HG03378 (cell line): ENCODE results near the gene SOX6.
A peak's percentile ranks its signal among the peaks of the same experiment; 100 is the strongest.
"Not testable (repeated sequence)": the region's sequence is repeated elsewhere in the genome, so short reads cannot be mapped to it uniquely, and the experiment has no call there.

ENCODE experiments used
- ATAC-seq: cut with Tn5 transposase; IDR thresholded peaks from one replicate; pipeline ENCODE4 v1.9.1; 2021; ENCODE audit warnings: mild to moderate bottlenecking, moderate library complexity; ENCODE audit not compliant: unreplicated experiment

SOX6 gene

DNA sequence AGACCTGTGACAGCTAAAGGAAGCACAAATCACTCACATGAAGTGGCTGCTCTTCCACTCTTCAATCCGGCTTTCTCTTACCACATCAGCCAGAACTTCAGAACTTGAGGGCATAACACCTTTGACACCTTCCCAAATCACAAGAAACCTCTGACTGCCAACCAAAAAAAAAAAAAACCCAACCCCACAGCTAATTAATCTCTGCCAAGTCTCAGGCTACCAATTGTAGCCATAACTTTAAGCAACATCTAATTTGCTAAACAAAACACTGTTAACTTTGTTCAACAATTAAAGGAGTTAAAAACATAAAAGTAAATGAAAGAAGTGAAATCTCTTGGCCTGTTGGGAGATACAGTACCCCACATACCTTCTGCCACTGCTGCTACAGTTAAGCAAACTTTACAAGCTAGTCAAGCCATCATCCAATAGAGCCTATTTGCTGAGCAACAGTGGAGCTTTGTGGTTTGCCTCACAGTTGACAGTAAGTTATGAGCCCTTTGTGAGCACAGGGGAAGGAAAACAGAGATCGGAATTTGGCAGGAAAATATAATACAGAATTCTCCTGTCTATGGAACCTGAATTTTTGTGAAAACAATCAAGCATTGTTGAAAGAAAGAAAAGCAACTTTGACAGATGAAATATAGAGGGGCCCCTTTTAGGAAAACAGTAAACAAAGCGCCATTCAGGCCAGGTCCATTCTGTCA, at the start of gene SOX6:
Gene SOX6, minus strand, starts transcription at position 490 of the 704 bp plus-strand sequence. CDS start 15,298 bp downstream, outside the sequence.
- no peak for ATAC-seq

DNA sequence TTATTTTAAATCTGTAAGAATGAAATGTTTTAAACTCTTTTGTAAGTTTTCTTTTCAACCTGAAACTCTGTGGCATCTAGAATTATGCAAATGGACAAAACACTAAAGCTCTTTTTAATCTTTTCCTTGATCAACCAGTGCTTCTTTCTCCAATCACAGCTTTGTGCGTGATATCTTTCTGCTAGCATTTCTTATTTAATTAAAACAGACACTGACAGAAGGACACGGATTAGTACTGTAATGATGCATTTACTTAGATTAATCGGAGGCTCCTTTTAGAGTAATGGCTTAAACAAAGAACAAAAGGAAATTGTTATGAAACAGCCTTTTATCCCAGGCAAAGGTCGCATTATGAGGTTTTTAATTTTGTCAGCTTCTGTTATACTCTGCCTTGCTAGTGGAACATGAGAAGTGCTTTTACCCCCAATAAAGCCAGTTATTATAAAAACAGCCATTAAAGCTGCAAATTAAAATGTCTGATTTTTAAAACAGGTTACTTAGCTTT, 48.5 kb upstream of the SOX6 start:
- no peak for ATAC-seq

DNA sequence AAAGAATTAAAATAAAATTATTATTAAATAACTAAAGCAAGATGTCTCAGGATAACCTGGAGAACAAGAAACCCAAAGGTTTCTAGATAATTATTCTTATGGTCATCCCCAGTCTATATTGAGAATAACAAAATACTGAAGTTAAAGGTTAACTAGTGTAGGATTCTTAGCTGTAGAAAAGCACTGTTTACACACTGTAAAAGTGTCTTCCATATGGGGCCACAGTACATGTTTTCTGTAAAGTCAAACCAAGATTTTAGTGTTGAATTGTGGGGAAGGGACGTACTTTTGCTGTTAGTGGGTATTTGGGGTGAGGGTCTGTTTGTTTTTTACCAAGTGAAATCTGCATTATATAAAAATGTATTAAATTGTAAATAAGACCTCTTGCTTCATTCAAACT, 47.5 kb upstream of the SOX6 start:
- ATAC-seq: no peak

DNA sequence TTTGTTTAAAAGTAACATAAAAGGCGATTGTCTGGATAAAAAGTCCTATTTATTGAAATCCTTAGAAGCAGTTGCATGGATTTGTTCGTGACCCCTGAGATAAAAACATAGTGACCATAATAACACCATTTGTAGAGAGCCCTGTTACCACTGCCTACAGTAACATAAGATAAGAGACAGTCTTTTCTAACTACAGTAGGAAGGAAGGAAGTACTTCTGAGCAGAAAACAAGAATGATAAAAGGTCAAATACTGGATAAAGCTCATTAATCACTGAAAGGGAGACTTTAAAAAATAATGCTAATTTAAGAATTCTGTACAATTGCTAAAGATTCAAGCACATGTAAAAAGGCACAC, 47.1 kb upstream of the SOX6 start:
- no peak for ATAC-seq

DNA sequence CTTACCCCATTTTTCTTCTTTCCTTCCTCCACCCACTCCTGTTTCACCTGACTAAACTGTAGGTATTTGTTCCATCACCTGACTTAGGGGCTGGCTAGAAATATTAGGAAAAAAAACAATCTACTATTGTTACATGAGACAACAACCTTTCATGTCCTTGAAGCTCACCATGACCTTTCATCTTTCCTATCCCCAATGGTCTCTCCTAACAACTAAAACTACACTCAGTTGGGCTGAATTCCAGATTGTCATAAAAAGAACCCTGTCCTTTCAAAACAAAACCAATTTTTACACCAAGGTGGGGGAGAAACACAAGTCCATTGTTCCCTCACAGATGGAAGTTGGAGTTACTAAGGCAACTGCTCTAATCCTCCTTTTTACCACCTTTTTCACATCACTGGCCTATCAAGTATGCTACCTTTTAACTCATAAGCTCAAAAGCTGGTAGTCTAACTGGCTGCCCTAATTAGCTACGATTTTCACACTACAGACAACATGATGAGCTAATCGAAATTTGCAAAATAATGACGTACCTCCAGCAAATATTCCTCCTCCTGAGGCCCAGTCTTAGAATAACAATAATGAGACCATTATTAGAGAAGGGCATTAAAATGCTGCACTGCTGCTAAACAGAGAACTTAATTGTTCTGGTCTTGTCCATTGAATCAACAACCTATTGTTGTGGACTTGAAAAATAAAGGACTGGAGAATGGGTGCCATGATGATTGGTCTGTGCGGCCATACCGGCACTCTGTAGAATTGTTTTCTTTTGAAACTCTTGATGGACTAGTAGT, 46.5 kb upstream of the SOX6 start:
- no peak for ATAC-seq

DNA sequence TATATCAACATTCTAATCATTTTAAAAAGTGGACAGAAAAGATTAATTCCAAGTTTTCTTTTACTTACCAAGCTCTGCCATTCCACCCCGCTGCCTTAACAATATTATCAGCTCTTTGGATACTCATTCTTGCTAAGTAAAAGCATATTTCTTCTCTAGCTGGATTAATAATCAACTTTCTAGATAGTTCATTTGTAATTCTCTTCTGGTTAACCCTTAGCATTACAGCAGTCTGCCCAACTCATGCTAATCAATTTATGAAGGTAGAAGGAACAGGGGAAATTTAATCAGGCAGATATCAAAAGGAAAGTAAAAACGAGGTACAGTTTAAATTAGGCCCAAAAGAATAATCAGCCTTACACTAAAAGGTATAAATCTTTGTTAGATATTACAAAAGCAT, 41.0 kb upstream of the SOX6 start:
- ATAC-seq: no peak

DNA sequence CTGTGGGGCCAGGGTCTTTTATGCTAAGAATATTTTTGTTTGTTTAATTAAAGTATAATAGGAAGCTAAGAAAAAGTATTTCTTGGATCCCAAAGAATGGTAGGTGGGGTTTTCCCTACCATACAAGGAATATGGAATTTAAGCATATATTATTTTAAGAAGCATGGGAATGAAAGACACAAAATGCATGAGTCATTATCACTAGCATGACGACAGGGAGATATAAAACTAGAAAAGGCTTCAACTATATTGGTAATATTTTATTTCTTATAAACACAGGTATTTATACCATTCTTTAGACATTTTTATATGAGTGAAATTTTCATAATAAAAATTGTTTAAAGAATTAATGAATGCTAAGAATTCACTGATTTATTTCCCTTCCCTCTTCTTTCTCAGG, 39.3 kb upstream of the SOX6 start:
- ATAC-seq: no peak

GRCh38 chr11:16394947-16395346, 38.6 kb upstream of the SOX6 start:
- no peak for ATAC-seq

DNA sequence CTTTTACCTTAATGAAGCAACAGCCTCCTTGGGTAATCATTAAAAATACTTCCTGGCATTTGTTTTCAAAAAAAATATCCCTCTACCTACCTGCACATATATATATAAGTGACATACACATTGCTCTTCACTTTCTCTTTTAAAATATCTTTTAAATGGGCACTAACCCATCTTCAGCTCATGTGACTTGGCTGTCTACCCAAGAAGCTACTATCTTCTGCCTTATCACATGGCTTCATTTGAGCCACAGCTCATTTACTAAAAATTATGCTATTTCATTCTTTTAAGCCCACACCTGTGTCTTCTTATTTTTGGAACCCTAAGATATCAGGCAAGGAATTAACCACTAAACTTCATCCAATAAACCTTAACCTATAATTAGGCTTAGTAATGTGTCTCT, 37.0 kb upstream of the SOX6 start:
- ATAC-seq: no peak

GRCh38 chr11:16392616-16393015, 36.3 kb upstream of the SOX6 start:
- no peak for ATAC-seq

DNA sequence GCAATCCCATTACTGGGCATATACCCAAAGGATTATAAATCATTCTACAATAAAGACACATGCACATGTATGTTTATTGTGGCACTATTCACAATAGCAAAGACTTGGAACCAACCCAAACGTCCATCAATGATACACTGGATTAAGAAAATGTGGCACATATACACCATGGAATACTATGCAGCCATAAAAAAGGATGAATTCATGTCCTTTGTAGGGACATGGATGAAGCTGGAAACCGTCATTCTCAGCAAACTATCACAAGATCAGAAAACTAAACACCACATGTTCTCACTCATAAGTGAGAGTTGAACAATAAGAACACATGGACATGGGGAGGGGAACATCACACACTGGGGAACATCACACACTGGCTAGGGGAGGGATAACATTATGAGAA, 34.5 kb upstream of the SOX6 start:
- not testable (repeated sequence) for ATAC-seq

DNA sequence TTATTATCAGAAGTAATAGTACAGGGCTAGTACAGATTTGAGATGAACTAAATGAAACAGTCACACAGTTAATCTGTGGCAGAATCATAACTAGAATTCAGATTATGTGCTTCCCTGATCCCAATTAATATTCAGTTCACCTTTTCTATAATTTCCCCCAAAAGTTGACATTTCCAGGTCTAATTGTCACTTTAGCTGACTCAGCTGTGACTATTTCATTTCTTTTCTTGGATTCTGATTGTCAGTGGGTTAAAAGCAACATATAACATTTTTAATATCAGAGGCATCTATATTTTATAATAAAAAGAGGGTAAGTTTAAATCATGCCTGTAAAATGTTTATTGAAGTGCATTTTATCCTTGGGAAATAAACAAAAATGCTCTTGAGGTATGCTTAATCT, 28.8 kb upstream of the SOX6 start:
- no peak for ATAC-seq

DNA sequence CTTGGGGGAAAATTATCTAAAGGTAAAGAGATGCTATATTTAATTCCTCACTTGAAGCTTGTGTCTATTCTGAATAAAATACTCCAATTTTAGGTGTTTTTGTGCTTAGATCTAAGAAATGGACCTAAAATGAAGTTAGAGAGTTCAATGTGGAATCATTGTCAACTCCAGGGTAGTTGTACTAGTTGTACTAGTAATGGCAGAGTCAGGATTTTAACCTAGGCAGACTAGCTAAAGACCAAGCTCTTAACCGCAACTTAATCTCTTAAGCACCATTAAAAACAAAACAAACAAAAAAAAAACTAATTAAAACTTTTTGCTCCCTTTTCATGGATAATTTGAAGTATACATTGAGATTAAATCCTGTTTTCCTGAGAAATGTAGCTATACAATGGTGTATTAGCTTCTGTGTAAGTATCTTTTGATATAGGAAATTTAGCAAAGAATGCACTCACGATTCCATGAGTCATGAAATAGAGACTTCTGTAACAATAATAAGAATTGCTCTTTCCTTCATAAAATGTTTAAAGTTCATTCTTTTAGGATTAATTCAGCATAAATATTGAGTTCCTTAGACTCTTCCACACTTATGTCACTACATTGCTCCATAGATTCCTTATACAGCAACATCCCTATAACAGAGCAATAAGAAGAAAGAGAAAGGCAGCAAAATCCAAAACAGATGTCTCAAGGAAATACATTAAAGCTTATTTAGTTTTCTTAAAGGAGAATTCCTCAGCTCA, 26.5 kb upstream of the SOX6 start:
- ATAC-seq: no peak

- no peak for ATAC-seq
Observed at GRCh38 chr11:16382186-16382585, 25.8 kb upstream of the SOX6 start.

- ATAC-seq: no peak
Observed at GRCh38 chr11:16380941-16381568, 24.7 kb upstream of the SOX6 start.

- no peak for ATAC-seq
Observed at GRCh38 chr11:16378906-16379305, 22.6 kb upstream of the SOX6 start.

DNA sequence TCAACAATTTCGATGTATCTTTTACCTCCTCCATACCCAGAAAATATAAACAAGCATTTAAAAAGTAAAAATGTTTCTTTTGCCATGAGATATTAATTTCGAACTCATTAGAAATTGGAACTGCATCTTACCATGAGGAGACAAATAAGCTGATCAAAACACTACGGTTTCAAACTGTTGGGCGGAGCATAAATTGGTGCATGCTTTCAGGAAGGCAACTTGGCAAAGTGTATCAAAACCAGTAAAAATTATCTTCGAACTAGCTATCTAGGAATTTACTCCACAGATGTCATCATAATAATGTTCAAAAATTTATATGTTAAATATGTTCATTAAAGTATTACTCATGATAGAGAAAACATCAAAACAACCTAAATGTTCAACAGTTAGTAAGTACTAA, 21.4 kb upstream of the SOX6 start:
- ATAC-seq: no peak

GRCh38 chr11:16375664-16376063, 19.3 kb upstream of the SOX6 start:
- not testable (repeated sequence) for ATAC-seq

DNA sequence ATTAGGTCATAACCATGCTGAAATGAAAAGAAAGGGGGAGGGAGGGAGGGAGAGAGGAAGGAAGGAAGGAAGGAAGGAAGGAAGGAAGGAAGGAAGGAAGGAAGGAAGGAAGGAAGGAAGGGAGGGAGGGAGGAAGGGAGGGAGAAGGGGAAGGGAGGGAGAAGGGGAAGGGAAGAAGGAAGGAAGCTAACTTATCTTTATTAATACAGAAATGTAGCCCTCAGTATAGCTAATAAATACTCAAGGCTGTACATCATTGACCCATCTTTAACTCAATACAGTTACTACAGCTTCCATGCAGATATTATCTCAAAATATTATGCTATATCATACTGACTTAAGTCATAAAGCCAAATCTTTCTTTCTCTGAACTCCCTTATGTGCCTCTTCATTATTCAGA, 17.4 kb upstream of the SOX6 start:
- no peak for ATAC-seq

DNA sequence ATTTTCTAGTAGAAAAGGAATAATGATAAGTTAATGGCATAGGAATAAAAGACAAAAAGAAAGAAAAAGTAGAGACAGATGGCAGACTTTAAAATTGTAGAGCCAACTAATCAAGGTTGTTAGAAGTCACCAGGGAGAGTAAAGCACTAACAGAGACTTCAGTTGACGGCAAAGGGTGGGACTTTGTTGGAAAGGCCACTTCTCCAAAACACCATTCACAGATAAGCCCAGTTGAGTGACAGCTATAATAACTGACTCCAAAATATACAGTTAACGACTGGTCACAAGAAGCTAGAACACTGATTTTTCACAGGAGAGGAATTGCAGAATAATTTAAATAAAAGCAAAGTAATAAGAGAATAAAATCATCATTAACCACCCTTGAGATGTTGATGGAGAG, 16.0 kb upstream of the SOX6 start:
- ATAC-seq: no peak

GRCh38 chr11:16367252-16367651, 10.9 kb upstream of the SOX6 start:
- peak; percentile 71 for ATAC-seq
